Ovary (tissue), 1 donor: ENCODE results near the gene ACTL6B.

Experiments used
- EP300 ChIP-seq: sonication (generic); formaldehyde crosslinking; IDR thresholded peaks from one replicate; pipeline ENCODE4 v1.6.1; 2017; ENCODE audit warnings: antibody characterized with exemption
- POLR2A ChIP-seq: fragments of 450-650 bp; IDR thresholded peaks from one replicate; pipeline ENCODE4 v1.6.1; 2017; ENCODE audit warnings: antibody characterized with exemption, mild to moderate bottlenecking, moderate library complexity

DNA sequence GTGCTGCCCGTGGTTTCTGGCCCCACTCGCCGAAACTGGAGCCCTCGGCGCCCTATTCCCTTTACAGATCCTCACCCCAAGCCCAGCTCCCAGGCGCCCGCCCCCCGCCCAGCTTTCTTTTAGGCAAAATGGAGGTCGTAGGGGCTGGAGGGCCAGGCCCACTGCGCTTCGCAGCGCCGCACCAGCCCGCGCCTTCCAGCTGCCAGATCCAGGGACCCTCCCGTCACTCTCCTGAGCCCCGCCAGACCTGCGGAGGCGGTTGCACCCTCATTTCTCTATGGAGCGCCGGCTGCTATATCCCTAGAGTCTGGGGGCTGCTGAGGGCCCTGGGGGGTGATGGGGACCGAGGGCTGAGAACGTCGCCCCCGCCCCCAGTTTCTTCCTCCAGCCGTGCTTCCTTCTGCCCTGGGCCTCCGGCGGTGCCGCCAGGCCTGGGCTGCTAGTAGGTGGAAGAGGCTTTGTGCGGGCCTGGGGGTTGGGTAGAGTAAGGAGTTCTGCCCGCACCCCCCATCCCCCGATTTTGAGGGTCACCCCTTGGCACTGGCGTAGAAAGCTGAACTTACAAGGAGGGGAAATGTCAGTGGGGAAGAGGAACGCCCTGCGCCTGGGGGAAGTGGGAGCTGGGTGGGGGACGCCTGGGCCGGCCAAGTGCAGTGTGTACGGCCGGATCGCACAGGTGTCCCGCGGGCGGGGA is 18.3 kb upstream of the ACTL6B start:
- TF ChIP-seq EP300, result no peak
- no peak for TF ChIP-seq POLR2A
